MG63 (cell line): ENCODE data around the gene EBF3. TPM values are rescaled to one million over a fixed set of nuclear protein-coding genes. Genes with fewer than 3 reads are reported as not detected.
"Not testable (repeated sequence)": the region's sequence is repeated elsewhere in the genome, so short reads cannot be mapped to it uniquely, and the experiment has no call there.

Experiments
- DNase-seq: peaks from one replicate; pipeline ENCODE4 v3.0.0-alpha.2; 2020
- H3K27me3 ChIP-seq: fragments of 250-450 bp; sonication (Bioruptor Pico); 2 replicates; pipeline ENCODE4 v1.5.1; 2020; ENCODE audit warnings: mild to moderate bottlenecking, moderate library complexity
- H3K36me3 ChIP-seq: fragments of 250-450 bp; sonication (Bioruptor Pico); 2 replicates; pipeline ENCODE4 v1.5.1; 2020; ENCODE audit warnings: mild to moderate bottlenecking, moderate library complexity
- H3K4me3 ChIP-seq: fragments of 250-450 bp; sonication (Bioruptor Pico); 2 replicates; pipeline ENCODE4 v1.5.1; 2020; ENCODE audit warnings: mild to moderate bottlenecking, moderate library complexity
- H3K9me3 ChIP-seq: fragments of 250-450 bp; sonication (Bioruptor Pico); 2 replicates; pipeline ENCODE4 v1.5.1; 2020; ENCODE audit warnings: mild to moderate bottlenecking, moderate library complexity
- total RNA-seq: library from RNA; depleted of rRNA; stranded (reverse); fragments of >200 nt; shearing (Covaris generic); gene quantifications from 2 replicates; pipeline ENCODE4 v1.2.3, GENCODE V29; 2014; ENCODE audit warnings: low replicate concordance

Gene EBF3
- total RNA-seq, 1 experiment from 2014 or later: 3.1 TPM

GRCh38 chr10:129927351-129928120, 36.5 kb downstream of the EBF3 start:
- Histone ChIP-seq H3K4me3 (no peak overlapping the region), H3K27me3 (no peaks in the 10 kb centered on the region), H3K9me3 (no peaks in the 10 kb centered on the region), H3K36me3 (no peaks in the 10 kb centered on the region)
- no peak for DNase-seq

- DNase-seq: no peak
- Histone ChIP-seq H3K27me3 (no peaks in the 10 kb centered on the region), H3K9me3 (no peaks in the 10 kb centered on the region), H3K36me3 (no peaks in the 10 kb centered on the region), H3K4me3 (no peak overlapping the region)
Measured at GRCh38 chr10:129926066-129927055, 37.7 kb downstream of the EBF3 start.

- Histone ChIP-seq H3K9me3 (no peaks in the 10 kb centered on the region), H3K36me3 (no peaks in the 10 kb centered on the region), H3K4me3 (no peak overlapping the region), H3K27me3 (no peaks in the 10 kb centered on the region)
- DNase-seq: no peak
Measured at GRCh38 chr10:129924375-129925085, 39.5 kb downstream of the EBF3 start.

- Histone ChIP-seq H3K27me3 (no peaks in the 10 kb centered on the region), H3K9me3 (no peaks in the 10 kb centered on the region), H3K4me3 (no peak overlapping the region), H3K36me3 (no peaks in the 10 kb centered on the region)
- no peak for DNase-seq
Measured at GRCh38 chr10:129922598-129923123, 41.4 kb downstream of the EBF3 start.

GRCh38 chr10:129921801-129922597, 42.1 kb downstream of the EBF3 start:
- no peak for DNase-seq
- Histone ChIP-seq H3K4me3 (no peak overlapping the region), H3K36me3 (no peaks in the 10 kb centered on the region), H3K9me3 (no peaks in the 10 kb centered on the region), H3K27me3 (no peaks in the 10 kb centered on the region)

- Histone ChIP-seq H3K27me3 (no peaks in the 10 kb centered on the region), H3K36me3 (no peaks in the 10 kb centered on the region), H3K4me3 (no peak overlapping the region), H3K9me3 (no peaks in the 10 kb centered on the region)
- no peak for DNase-seq
Measured at GRCh38 chr10:129921065-129921670, 42.9 kb downstream of the EBF3 start.

GRCh38 chr10:129920187-129920586, 43.9 kb downstream of the EBF3 start:
- not testable (repeated sequence) for H3K9me3 ChIP-seq, H3K27me3 ChIP-seq, DNase-seq

GRCh38 chr10:129919358-129919757, 44.7 kb downstream of the EBF3 start:
- Histone ChIP-seq H3K4me3 (no peak overlapping the region), H3K27me3 (no peaks in the 10 kb centered on the region), H3K36me3 (no peaks in the 10 kb centered on the region), H3K9me3 (no peaks in the 10 kb centered on the region)
- no peak for DNase-seq

More at GRCh38 chr10:129920187-129920586, 43.9 kb downstream of the EBF3 start:
- H3K36me3 ChIP-seq, H3K4me3 ChIP-seq: not testable (repeated sequence)

GRCh38 chr10:129918836-129919235, 45.2 kb downstream of the EBF3 start:
- H3K27me3 ChIP-seq: no peaks in the 10 kb centered on the region
- no peaks in the 10 kb centered on the region for H3K9me3 ChIP-seq
- H3K4me3 ChIP-seq: no peak overlapping the region

GRCh38 chr10:129918401-129918800, 45.7 kb downstream of the EBF3 start:
- Histone ChIP-seq H3K27me3 (no peaks in the 10 kb centered on the region), H3K36me3 (no peaks in the 10 kb centered on the region), H3K4me3 (no peak overlapping the region), H3K9me3 (no peaks in the 10 kb centered on the region)
- DNase-seq: no peak

More at GRCh38 chr10:129918836-129919235, 45.2 kb downstream of the EBF3 start:
- no peak for DNase-seq
- no peaks in the 10 kb centered on the region for H3K36me3 ChIP-seq

GRCh38 chr10:129917936-129918335, 46.1 kb downstream of the EBF3 start:
- Histone ChIP-seq H3K9me3 (no peaks in the 10 kb centered on the region), H3K27me3 (no peaks in the 10 kb centered on the region), H3K36me3 (no peaks in the 10 kb centered on the region), H3K4me3 (no peak overlapping the region)
- DNase-seq: no peak

- H3K4me3 ChIP-seq: no peak overlapping the region
- H3K9me3 ChIP-seq: no peaks in the 10 kb centered on the region
- DNase-seq: no peak
- no peaks in the 10 kb centered on the region for H3K36me3 ChIP-seq
- H3K27me3 ChIP-seq: no peaks in the 10 kb centered on the region
Measured at GRCh38 chr10:129916506-129916995, 47.5 kb downstream of the EBF3 start.

- DNase-seq: no peak
- Histone ChIP-seq H3K9me3 (no peaks in the 10 kb centered on the region), H3K4me3 (no peak overlapping the region), H3K27me3 (no peaks in the 10 kb centered on the region), H3K36me3 (no peaks in the 10 kb centered on the region)
Measured at GRCh38 chr10:129915526-129916378, 48.3 kb downstream of the EBF3 start.

GRCh38 chr10:129914960-129915359, 49.1 kb downstream of the EBF3 start:
- Histone ChIP-seq H3K36me3 (no peaks in the 10 kb centered on the region), H3K4me3 (no peak overlapping the region), H3K27me3 (no peaks in the 10 kb centered on the region), H3K9me3 (no peaks in the 10 kb centered on the region)
- DNase-seq: no peak
